ENCODE data around the gene MLH1.
"Not testable (repeated sequence)": the region's sequence is repeated elsewhere in the genome, so short reads cannot be mapped to it uniquely, and the experiment has no call there.

MLH1 gene

GRCh38 chr3:37039161-37039846 is 46.0 kb downstream of the MLH1 start:
- DNase-seq = no peak

- no peak for DNase-seq
Measured at GRCh38 chr3:37040231-37040630, 46.9 kb downstream of the MLH1 start.

DNA sequence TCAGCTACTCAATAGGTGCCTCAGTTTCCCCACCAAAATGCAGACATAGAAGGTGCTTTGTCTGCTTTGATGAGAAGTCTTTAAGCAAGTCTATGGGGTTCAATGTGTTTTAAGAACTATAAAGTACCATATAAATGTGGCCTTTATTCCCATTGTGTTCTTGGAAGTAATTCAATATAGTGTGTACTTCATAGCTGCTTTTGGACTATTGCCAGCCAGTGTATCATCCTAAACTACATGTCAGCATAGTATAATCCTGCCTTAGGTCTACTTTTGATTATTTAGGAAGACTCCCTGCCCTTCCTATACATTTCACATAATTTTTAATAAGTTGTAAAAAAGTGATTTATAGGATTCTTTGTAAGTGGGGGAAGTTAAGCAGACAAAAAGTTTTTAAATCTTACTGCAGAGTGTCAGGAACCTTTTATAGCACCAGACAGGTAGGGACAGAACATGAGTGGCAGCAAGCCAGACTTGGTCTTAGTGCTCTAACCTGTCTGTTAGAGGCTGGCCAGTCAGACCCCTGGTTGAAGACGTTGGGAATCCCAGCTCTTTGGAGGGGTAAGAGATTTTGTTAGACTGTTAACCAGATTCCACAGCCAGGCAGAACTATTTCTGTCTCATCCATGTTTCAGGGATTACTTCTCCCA is 48.4 kb downstream of the MLH1 start:
- DNase-seq = no peak

DNA sequence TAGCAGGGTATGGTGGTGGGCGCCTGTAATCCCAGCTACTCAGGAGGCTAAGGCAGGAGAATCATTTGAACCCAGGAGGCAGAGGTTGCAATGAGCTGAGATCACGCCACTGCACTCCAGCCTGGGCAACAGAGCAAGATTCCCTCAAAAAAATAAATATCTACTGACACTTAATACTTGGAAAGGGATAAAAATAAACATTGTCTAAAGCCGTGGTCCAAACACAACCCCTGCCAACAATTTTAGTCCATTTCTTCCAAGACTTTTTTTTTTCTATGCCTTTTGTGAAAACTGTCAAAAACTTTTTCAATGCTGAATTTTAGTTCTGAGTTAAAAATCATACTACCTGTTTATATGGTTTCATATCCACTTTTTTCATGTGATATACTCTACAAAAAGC is 49.4 kb downstream of the MLH1 start:
- DNase-seq = not testable (repeated sequence)

DNA sequence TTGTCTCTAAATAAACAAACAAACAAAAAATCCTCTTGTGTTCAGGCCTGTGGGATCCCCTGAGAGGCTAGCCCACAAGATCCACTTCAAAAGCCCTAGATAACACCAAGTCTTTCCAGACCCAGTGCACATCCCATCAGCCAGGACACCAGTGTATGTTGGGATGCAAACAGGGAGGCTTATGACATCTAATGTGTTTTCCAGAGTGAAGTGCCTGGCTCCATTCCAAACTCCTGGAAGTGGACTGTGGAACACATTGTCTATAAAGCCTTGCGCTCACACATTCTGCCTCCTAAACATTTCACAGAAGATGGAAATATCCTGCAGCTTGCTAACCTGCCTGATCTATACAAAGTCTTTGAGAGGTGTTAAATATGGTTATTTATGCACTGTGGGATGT is 57.0 kb downstream of the MLH1 start:
- DNase-seq = peak in 1 of 2 experiments; percentile 35

GRCh38 chr3:37052860-37053259 is 59.5 kb downstream of the MLH1 start:
- DNase-seq = no peak

DNA sequence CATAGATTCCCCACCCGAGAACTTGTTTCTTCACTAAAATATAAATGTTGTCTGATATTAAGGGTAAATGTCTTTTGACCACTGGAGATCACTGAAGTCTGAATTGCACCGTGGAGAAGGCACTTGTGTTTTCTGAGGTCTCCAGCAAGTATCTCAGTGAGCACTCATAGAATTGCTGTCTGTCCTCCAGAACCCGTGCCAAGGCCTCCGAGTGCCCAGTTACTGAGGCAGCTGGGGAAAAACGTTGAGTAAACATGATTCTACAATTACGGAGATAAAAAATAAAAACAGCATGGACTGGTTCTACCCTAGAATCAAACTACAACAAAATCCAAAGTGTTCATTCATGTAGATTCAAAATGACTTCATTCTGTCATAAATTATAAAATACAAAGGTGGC is 60.0 kb downstream of the MLH1 start:
- no peak for DNase-seq

DNA sequence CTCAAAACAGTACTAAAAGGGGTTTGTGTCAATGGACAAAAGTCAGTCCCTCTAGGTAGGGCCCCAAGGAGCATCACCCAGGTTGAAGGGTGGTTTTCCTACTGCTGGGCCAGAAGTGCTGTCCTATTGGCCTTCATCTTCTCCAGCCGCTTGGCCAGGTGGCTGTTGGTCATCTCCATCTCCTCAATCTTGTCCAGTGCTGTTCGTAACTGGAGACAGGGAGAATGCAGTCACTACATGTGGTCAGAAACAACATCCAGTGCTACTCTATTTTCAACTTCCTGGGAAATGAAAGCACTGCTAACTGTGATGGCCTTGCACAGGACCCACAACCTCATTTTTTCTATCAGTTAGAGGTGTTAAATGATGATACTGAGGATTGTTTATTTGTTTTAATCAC is 60.4 kb downstream of the MLH1 start:
- DNase-seq = no peak

DNA sequence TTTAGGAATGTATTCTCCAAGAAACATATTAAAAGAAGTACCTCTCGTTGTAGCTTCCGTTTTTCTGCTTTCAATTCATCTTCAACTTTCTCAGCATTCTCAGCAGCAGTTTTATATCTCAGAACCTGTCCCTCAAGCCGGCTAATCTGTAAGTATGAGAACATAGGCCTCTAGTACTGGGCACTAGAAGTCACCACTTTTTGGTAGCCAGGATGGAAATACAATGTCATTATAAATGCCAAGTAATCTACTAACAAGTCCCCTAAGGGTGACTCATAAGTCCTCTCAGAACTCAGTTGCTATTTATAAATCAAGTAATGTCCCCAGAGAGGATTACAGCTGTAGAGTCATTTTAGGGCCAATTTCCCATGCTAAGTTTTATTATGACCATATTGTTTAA is 61.1 kb downstream of the MLH1 start:
- DNase-seq = no peak

- DNase-seq = not testable (repeated sequence)
Measured at GRCh38 chr3:37055077-37055476, 61.8 kb downstream of the MLH1 start.

DNA sequence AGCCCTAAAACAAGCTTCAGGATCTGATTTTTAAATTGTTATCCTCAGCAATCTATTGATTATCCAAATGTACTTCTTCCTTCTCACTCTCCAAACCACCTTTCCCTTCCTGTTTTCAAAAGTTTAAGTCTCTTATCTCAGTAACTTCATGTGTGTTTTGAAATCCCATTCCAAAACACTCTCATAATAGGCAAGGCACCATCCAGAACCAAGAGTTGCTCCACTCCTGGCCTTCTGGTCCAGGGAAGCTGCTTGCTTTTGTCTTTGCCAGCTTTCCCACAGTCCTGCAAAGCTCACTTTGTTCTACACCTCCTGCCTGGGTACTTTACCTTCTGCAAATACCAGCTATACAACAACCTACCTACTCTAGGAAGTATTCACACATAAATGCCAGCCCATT is 63.5 kb downstream of the MLH1 start:
- DNase-seq = no peak

- DNase-seq = no peak
Measured at GRCh38 chr3:37058117-37058516, 64.8 kb downstream of the MLH1 start.

DNA sequence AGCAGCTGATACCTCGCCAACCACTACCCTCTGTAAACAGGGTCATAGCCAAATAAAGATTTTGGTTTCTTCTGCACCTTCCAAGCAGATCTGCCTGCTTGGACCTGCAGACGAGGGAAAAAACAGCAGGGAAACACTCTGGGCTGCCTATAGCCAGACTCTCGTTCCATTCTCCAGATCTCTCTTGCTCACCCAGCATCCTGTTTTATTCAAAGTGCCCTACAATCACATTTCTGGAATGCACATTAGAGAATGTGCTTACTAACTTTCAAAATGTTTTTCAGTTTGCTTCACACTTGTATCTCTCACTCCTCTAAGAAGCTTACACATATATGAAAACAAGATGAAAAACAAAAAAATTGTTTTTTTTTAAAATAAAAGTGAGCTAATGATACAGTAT is 71.4 kb downstream of the MLH1 start:
- DNase-seq = no peak

GRCh38 chr3:37067577-37067976 is 74.3 kb downstream of the MLH1 start:
- no peak for DNase-seq

DNA sequence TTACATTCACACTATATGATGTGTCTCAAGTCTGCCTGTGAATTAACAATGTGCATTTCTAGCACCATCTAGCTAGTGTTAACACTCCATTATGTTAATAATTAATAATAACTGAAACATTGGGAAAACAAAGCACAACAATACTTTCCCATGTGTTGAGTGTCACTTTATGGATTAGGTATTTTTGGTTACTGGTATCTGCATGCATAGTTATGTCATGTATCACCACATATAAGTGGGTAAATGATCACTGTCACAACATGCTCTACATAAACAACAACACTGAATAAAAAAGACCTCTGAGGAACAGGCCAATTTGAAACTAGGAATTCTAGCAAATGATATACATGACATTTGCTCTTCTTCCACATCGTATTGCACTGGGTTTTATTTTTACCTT is 74.7 kb downstream of the MLH1 start:
- DNase-seq = no peak

GRCh38 chr3:37071921-37072320 is 78.6 kb downstream of the MLH1 start:
- DNase-seq = no peak

DNA sequence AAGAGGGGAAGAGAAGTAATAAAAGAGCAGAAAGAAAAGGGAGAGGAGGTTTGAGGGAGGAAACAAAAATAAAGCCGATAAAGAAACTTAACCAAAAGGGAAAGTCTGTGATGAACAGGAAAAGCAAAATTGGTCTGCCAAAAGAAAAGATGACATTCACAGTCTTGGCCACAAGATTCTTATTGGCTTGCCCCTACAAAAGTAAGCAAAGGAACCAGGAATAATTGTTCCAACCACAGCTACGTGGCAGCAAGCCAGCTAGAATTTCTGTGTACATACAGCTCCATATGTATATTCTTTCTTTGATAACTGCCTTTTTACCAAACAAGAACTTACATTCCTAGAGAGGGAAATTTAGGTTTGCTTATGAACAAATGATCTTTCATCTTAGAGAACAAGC is 79.6 kb downstream of the MLH1 start:
- DNase-seq = no peak

DNA sequence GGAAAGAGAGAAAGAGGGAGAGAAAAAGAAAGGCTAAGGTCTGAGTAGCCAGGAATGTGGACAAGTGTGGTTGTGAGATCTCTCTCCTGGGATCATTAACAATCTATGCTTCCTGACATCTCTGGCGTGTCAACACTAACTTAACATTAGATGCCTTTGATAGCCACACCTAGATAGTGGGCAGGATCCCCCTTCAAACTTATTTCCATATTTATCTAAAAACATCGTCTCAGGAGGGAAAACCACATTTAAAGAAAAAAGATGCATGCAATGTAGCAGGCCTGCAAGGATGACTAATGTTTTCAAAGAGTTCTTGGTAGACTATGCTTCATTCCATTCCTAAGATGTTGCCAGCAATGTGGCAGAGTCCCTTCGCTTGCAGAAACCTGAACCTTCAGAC is 80.9 kb downstream of the MLH1 start:
- no peak for DNase-seq

DNA sequence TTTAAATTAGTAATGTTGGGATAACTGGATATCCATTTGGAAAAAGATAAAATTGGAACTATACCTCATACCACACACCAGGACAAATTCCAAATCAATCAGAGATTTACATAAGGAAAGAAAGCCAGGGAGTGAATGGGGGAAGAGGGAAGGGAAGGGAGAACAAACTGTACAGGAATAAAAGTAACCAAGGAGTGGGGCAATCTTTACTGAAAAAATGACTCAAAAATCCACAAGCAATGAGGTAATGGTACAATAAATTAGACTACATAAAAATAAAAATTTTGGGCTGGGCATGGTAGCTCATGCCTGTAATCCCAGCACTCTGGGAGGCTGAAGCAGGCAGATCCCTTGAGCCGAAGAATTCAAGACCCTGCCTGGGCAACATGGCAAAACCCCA is 82.6 kb downstream of the MLH1 start:
- DNase-seq = no peak

GRCh38 chr3:37082317-37082716 is 89.0 kb downstream of the MLH1 start:
- no peak for DNase-seq

GRCh38 chr3:37086918-37087317 is 93.6 kb downstream of the MLH1 start:
- DNase-seq = no peak

- DNase-seq = no peak
Measured at GRCh38 chr3:37087870-37088269, 94.6 kb downstream of the MLH1 start.

- no peak for DNase-seq
Measured at GRCh38 chr3:37092484-37092883, 99.2 kb downstream of the MLH1 start.

- no peak for DNase-seq
Measured at GRCh38 chr3:37093481-37093880, 100.2 kb downstream of the MLH1 start.

DNA sequence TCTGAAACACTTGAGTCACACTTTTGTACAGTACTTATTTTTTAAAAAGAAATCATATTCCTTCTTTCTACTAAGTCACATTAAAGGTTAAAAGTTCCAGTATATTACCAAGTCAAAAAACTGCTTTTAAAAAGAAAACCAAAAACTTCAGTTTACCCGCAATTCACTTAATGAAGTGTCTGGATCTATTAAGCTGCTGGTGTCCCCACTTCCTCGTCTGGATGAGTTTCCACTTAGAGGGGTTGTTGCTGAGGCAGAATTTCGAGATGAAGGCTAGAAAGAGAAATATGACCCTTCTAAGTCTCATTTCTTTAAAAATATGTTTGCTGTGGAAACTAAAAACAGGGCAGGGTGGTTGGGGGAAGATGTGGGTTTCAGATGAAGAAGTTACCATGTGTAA is 101.3 kb downstream of the MLH1 start:
- no peak for DNase-seq

All from NCI-H524 (cell line).